ENCODE measurements around the gene SOCS1.

DNA sequence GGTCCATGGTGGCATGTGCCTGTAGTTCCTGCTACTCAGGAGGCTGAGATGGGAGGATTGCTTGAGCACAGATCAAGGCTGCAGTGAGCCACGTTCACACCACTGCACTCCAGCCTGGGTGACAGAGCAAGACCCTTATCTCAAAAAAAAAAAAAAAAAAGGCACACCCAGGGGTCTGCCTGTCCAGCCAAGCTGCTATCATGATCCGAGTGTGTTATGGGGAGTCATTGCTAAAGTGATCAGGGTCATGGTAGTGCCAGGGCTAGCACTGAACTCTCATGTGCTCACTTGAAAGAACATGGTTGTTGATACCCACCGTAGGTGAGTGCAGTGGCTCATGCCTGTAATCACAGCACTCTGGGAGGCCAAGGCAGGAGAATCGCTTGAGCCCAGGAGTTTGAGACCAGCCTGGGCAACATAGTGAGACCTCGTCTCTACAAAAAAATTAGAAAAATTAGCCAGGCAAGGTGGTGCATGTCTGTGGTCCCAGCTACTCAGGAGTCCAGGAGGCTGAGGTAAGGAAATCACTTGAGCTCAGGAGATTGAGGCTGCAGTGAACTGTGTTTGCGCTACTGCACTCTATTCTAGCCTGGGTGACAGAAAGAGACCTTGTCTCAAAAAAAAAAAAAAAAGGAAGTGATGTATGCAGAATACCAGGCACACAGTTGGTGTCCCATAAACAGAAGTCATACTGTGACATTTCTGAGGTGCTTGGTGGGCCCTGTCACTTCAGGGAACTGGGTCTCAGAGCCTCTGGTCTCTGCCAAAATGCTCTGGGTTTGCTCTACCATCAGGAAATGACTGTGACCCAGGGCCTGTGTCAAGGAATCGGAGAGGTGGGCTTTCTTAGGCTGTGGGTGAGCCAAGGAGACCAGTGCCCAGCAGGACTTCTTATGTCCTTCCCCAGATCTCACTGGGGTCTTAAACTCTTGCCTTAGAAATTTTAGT lies 23.0 kb upstream of the SOCS1 start:
- TF ChIP-seq, protein P1, sequence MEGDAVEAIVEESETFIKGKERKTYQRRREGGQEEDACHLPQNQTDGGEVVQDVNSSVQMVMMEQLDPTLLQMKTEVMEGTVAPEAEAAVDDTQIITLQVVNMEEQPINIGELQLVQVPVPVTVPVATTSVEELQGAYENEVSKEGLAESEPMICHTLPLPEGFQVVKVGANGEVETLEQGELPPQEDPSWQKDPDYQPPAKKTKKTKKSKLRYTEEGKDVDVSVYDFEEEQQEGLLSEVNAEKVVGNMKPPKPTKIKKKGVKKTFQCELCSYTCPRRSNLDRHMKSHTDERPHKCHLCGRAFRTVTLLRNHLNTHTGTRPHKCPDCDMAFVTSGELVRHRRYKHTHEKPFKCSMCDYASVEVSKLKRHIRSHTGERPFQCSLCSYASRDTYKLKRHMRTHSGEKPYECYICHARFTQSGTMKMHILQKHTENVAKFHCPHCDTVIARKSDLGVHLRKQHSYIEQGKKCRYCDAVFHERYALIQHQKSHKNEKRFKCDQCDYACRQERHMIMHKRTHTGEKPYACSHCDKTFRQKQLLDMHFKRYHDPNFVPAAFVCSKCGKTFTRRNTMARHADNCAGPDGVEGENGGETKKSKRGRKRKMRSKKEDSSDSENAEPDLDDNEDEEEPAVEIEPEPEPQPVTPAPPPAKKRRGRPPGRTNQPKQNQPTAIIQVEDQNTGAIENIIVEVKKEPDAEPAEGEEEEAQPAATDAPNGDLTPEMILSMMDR (IDR thresholded peaks at IDR 0.05; ENCODE audit: insufficient read depth, low read length): no peak
- no peak for TF ChIP-seq POLR2AphosphoS5 (IDR thresholded peaks at IDR 0.05; ENCODE audit: low read depth)
- no peak for TF ChIP-seq REST (IDR thresholded peaks at IDR 0.05; ENCODE audit: insufficient replicate concordance, low read depth)
